A549 (cell line): ENCODE data around the gene PCDHA1. TPM values are rescaled to one million over a fixed set of nuclear protein-coding genes. Genes with fewer than 3 reads are reported as not detected.

Source experiments
- ATAC-seq, 2 experiments: fragments of 200-7000 bp in 1 of 2; fragments of >200 bp in 1 of 2; cut with Nextera tagmentation in 1 of 2; cut with Tn5 transposase in 1 of 2; 3 replicates each; pipeline versions ENCODE4 v1.8.0 to v1.9.1; 2018 to 2020; ENCODE audit warnings: mild to moderate bottlenecking in 1 of 2, moderate library complexity in 1 of 2
- CTCF ChIA-PET: fragments of 300-600 bp; sonication (Branson Sonifier 250); formaldehyde crosslinking; extraction: SDS; loops from one replicate; lab custom pipeline; 2021; ENCODE audit warnings: antibody characterized with exemption, inconsistent platforms; lab: Yijun Ruan, JAX
- POLR2A ChIA-PET: fragments of 350-600 bp; formaldehyde crosslinking; extraction: SDS; loops from one replicate; lab custom pipeline; 2021; ENCODE audit warnings: antibody characterized with exemption, inconsistent platforms; lab: Yijun Ruan, JAX
- DNase-seq, 2 experiments: peaks; one replicate each; pipeline versions ENCODE4 v3.0.0 to v3.0.0-alpha.2; 2011 to 2016; ENCODE audit warnings: low read depth in 1 of 2, low spot score in 1 of 2
- FAIRE-seq: peaks from 2 replicates; lab custom pipeline; 2011; peaks lifted over from hg19 to GRCh38; lab: Jason Lieb, UNC
- H3K27ac ChIP-seq, 2 experiments: fragments of >200 bp; sonication (Bioruptor Twin); formaldehyde crosslinking; 3 replicates each; pipeline ENCODE4 v1.5.1; 2016 to 2017
- H3K4me1 ChIP-seq: fragments of >200 bp; sonication (Bioruptor Twin); formaldehyde crosslinking; 3 replicates; pipeline ENCODE4 v1.6.1; 2016
- H3K4me2 ChIP-seq: fragments of >200 bp; sonication (Bioruptor Twin); formaldehyde crosslinking; 3 replicates; pipeline ENCODE4 v1.6.1; 2016
- H3K4me3 ChIP-seq: fragments of >200 bp; sonication (Bioruptor Twin); formaldehyde crosslinking; 3 replicates; pipeline ENCODE4 v1.5.1; 2016
- H3K9me3 ChIP-seq: fragments of >200 bp; sonication (Bioruptor Twin); formaldehyde crosslinking; 3 replicates; pipeline ENCODE4 v1.6.1; 2016
- CBX2 ChIP-seq: fragments of 200-600 bp; sonication (generic); IDR thresholded peaks from 2 replicates; pipeline ENCODE4 v1.6.1; 2016; ENCODE audit warnings: low read depth, mild to moderate bottlenecking, borderline replicate concordance
- CBX8 ChIP-seq: fragments of 200-600 bp; sonication (generic); IDR thresholded peaks from 2 replicates; pipeline ENCODE4 v1.6.1; 2016
- CHD4 ChIP-seq: fragments of 200-600 bp; sonication (generic); IDR thresholded peaks from 2 replicates; pipeline ENCODE4 v1.6.1; 2016; ENCODE audit warnings: antibody characterized with exemption, mild to moderate bottlenecking, borderline replicate concordance
- E2F6 ChIP-seq: IDR thresholded peaks from 2 replicates; pipeline ENCODE4 v1.6.1; 2012; ENCODE audit warnings: low read depth, borderline replicate concordance
- ELK1 ChIP-seq: fragments of 150-350 bp; IDR thresholded peaks from 2 replicates; pipeline ENCODE4 v1.6.1; 2014; ENCODE audit warnings: low read depth, mild to moderate bottlenecking, low read length
- EP300 ChIP-seq, 2 experiments: fragments of >200 bp; sonication (Bioruptor Twin); formaldehyde crosslinking; IDR thresholded peaks; 2 replicates in 1 of 2; 3 replicates in 1 of 2; pipeline ENCODE4 v1.6.1; 2016 to 2017
- ESRRA ChIP-seq: fragments of 150-350 bp; IDR thresholded peaks from 2 replicates; pipeline ENCODE4 v1.6.1; 2014; ENCODE audit warnings: mild to moderate bottlenecking, low read length, borderline replicate concordance
- HEYL ChIP-seq: fragments of 250-450 bp; sonication (Bioruptor Pico); IDR thresholded peaks from 2 replicates; pipeline ENCODE4 v1.8.0; 2021; ENCODE audit warnings: mild to moderate bottlenecking, moderate library complexity
- HMGXB4 ChIP-seq: fragments of 250-450 bp; sonication (Bioruptor Pico); IDR thresholded peaks from 2 replicates; pipeline ENCODE4 v1.5.0; 2021; ENCODE audit warnings: mild to moderate bottlenecking, moderate library complexity, borderline replicate concordance
- JUNB ChIP-seq: fragments of >200 bp; sonication (Bioruptor Twin); formaldehyde crosslinking; IDR thresholded peaks from 2 replicates; pipeline ENCODE4 v1.6.1; 2016
- KDM5A ChIP-seq: fragments of 200-600 bp; sonication (generic); IDR thresholded peaks from 2 replicates; pipeline ENCODE4 v1.6.1; 2016; ENCODE audit warnings: antibody characterized with exemption, mild to moderate bottlenecking
- NFE2L2 ChIP-seq: fragments of 150-350 bp; conservative IDR thresholded peaks from 2 replicates; pipeline ENCODE4 v1.6.1; 2014; ENCODE audit warnings: low read length
- NPAS2 ChIP-seq: fragments of 250-450 bp; sonication (Bioruptor Pico); IDR thresholded peaks from 2 replicates; pipeline ENCODE4 v1.8.0; 2022; ENCODE audit warnings: mild to moderate bottlenecking, moderate library complexity, borderline replicate concordance
- POLR2A ChIP-seq: IDR thresholded peaks from 2 replicates; pipeline ENCODE4 v1.6.1; 2012; ENCODE audit warnings: mild to moderate bottlenecking, low read length
- RARB ChIP-seq: fragments of 250-450 bp; sonication (Bioruptor Pico); IDR thresholded peaks from 2 replicates; pipeline ENCODE4 v1.8.0; 2021; ENCODE audit warnings: mild to moderate bottlenecking, moderate library complexity
- RCOR1 ChIP-seq: fragments of 150-350 bp; IDR thresholded peaks from 2 replicates; pipeline ENCODE4 v1.6.1; 2014; ENCODE audit warnings: antibody characterized with exemption, low read length, low read depth
- SMC3 ChIP-seq: fragments of >200 bp; sonication (Bioruptor Twin); formaldehyde crosslinking; IDR thresholded peaks from 3 replicates; pipeline ENCODE4 v1.6.1; 2018; ENCODE audit warnings: inconsistent platforms
- TFCP2L1 ChIP-seq: fragments of 250-450 bp; sonication (Bioruptor Pico); IDR thresholded peaks from 2 replicates; pipeline ENCODE4 v1.5.0; 2021; ENCODE audit warnings: mild to moderate bottlenecking
- TP53 ChIP-seq: fragments of 250-450 bp; sonication (Bioruptor Pico); IDR thresholded peaks from 2 replicates; pipeline ENCODE4 v1.5.0; 2021; ENCODE audit warnings: mild to moderate bottlenecking, moderate library complexity
- ZNF302 ChIP-seq: fragments of 250-450 bp; sonication (Bioruptor Pico); IDR thresholded peaks from 2 replicates; pipeline ENCODE4 v1.9.0; 2021; ENCODE audit warnings: inconsistent platforms, mild to moderate bottlenecking, moderate library complexity
- WGBS: methylation state at CpG from one replicate; pipeline ENCODE4 v1.1.6; 2017; ENCODE audit errors: missing lambda C conversion rate; 5-methylcytosine and 5-hydroxymethylcytosine counted together
- polyA plus RNA-seq, 4 experiments: library from polyadenylated mRNA; depleted of rRNA in 3 of 4; stranded (reverse); fragments of >200 nt; fragmentation: RNase III in 1 of 4; extraction: RNeasy Plus Mini Kit Qiagen cat#74134 plus additional on column Dnase treatment in 1 of 4; gene quantifications; 2 replicates in 3 of 4; 3 replicates in 1 of 4; pipeline ENCODE4 v1.2.3, GENCODE V29; 2011 to 2017
- TF ChIP-seq, protein P1 (sequence below): fragments of 250-450 bp; sonication (Bioruptor Pico); IDR thresholded peaks from 2 replicates; pipeline ENCODE4 v1.5.0; 2020; ENCODE audit warnings: low read depth, mild to moderate bottlenecking, moderate library complexity
- TF ChIP-seq, protein P2 (sequence below): fragments of 200-600 bp; sonication (generic); IDR thresholded peaks from 2 replicates; pipeline ENCODE4 v1.6.1; 2016; ENCODE audit warnings: antibody characterized with exemption, mild to moderate bottlenecking, moderate library complexity

Gene PCDHA1
- polyA plus RNA-seq, 2 of the 4 experiments (the other 2 are of a cell fraction) = 0.13 to 0.52 TPM

GRCh38 chr5:140916325-140916724 is 130.4 kb downstream of the PCDHA1 start:
- H3K9me3 ChIP-seq = no peaks in the 10 kb centered on the region
- ChIA-PET POLR2A (no interaction called here), CTCF (interaction anchor here (0.6 to 2.7 kb wide), 4 partner anchors 10 to 109 kb away, joined by 3 to 12 read pairs (median 3); partner anchors contain the start of genes PCDHA4 and PCDHAC1)
- WGBS = 21% methylated on average over 1 of the region's 1 CpG
- H3K4me2 ChIP-seq = no peak overlapping the region
- no peak overlapping the region for H3K27ac ChIP-seq
- no peaks in the 10 kb centered on the region for H3K4me1 ChIP-seq
- TF ChIP-seq RARB (CRISPR knock-in tag) (no peak), JUNB (no peak), CHD4 (no peak), RCOR1 (no peak), ZNF302 (CRISPR knock-in tag) (no peak), E2F6 (no peak)
- FAIRE-seq = no peak
- DNase-seq = no peak
- no peak for ATAC-seq
- no peak overlapping the region for H3K4me3 ChIP-seq

DNA sequence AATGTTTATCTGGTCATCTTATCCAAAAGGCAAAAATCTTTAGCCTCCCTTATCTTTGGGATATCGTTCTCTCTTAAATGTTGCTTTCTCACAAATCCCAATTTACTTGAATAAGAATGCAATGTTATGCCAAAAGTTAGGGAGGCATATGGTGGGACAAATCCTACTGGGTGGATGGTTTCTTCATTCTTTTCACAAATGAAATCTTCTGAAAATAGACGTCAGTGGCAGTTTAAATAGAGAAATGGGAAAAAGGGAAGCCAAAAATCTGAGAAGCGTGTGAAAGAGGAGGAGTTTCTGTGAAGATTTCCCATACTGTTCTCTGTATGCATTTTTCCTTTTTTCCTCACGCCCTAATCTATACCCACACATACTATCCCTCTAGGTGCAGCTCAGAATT is 137.7 kb downstream of the PCDHA1 start:
- Histone ChIP-seq H3K4me2 (no peak overlapping the region), H3K4me1 (0 out of 3 replicates have a peak, but pooled peaks cover 4% of the 10 kb centered on the region), H3K9me3 (no peaks in the 10 kb centered on the region), H3K4me3 (no peak overlapping the region), H3K27ac (no peak overlapping the region)
- TF ChIP-seq CBX8 (no peak), POLR2A (no peak), TFCP2L1 (CRISPR knock-in tag) (no peak), CBX2 (no peak), ELK1 (no peak), HMGXB4 (CRISPR knock-in tag) (no peak), NFE2L2 (no peak)
- POLR2A ChIA-PET = no interaction called here
- no peak for ATAC-seq
- WGBS = 22% methylated on average over 4 of the region's 4 CpGs
- FAIRE-seq = no peak
- DNase-seq = no peak
- CTCF ChIA-PET = interaction anchor here (0.6 kb wide), 1 partner anchor 48 kb away, joined by 3 read pairs; no protein-coding TSS in a partner anchor

- Histone ChIP-seq H3K4me2 (peak within 1 kb of the TSS; percentile 77), H3K9me3 (no peaks in the 10 kb centered on the region), H3K4me1 (0 out of 3 replicates have a peak, but pooled peaks cover 4% of the 10 kb centered on the region), H3K4me3 (peak within 1 kb of the TSS; percentile 53), H3K27ac (peak within 1 kb of the TSS; percentile 54 to 80)
- ChIA-PET POLR2A (interaction anchor here (0.9 to 2.1 kb wide), 5 partner anchors 45 to 115 kb away, joined by 3 to 30 read pairs (median 6); partner anchors contain the start of gene PCDHA5), CTCF (interaction anchor here (0.6 to 4.3 kb wide), 37 partner anchors 9 to 520 kb away, joined by 3 to 77 read pairs (median 6); partner anchors contain the start of genes PCDHA12, PCDHA13, PCDHA4 and PCDHA5)
- peak; percentile 84 to 85 for ATAC-seq
- FAIRE-seq = no peak
- DNase-seq = peak in 1 of 2 experiments; percentile 47
- 25% methylated on average over 21 of the region's 41 CpGs for WGBS
- TF ChIP-seq ESRRA (no peak), NPAS2 (no peak), SMC3 (no peak), KDM5A (no peak), EP300 (IDR thresholded peaks at IDR 0.05) (no peak), HMGXB4 (CRISPR knock-in tag) (no peak), TP53 (CRISPR knock-in tag) (no peak), CBX8 (no peak), POLR2A (no peak), RCOR1 (no peak), HEYL (CRISPR knock-in tag) (no peak), CHD4 (no peak)
- TF ChIP-seq, protein P1, sequence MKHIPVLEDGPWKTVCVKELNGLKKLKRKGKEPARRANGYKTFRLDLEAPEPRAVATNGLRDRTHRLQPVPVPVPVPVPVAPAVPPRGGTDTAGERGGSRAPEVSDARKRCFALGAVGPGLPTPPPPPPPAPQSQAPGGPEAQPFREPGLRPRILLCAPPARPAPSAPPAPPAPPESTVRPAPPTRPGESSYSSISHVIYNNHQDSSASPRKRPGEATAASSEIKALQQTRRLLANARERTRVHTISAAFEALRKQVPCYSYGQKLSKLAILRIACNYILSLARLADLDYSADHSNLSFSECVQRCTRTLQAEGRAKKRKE (CRISPR knock-in tag) = no peak
- TF ChIP-seq, protein P2, sequence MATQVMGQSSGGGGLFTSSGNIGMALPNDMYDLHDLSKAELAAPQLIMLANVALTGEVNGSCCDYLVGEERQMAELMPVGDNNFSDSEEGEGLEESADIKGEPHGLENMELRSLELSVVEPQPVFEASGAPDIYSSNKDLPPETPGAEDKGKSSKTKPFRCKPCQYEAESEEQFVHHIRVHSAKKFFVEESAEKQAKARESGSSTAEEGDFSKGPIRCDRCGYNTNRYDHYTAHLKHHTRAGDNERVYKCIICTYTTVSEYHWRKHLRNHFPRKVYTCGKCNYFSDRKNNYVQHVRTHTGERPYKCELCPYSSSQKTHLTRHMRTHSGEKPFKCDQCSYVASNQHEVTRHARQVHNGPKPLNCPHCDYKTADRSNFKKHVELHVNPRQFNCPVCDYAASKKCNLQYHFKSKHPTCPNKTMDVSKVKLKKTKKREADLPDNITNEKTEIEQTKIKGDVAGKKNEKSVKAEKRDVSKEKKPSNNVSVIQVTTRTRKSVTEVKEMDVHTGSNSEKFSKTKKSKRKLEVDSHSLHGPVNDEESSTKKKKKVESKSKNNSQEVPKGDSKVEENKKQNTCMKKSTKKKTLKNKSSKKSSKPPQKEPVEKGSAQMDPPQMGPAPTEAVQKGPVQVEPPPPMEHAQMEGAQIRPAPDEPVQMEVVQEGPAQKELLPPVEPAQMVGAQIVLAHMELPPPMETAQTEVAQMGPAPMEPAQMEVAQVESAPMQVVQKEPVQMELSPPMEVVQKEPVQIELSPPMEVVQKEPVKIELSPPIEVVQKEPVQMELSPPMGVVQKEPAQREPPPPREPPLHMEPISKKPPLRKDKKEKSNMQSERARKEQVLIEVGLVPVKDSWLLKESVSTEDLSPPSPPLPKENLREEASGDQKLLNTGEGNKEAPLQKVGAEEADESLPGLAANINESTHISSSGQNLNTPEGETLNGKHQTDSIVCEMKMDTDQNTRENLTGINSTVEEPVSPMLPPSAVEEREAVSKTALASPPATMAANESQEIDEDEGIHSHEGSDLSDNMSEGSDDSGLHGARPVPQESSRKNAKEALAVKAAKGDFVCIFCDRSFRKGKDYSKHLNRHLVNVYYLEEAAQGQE = no peak
These were observed 140.0 kb downstream of the PCDHA1 start, which contains the start of gene PCDHAC1 for GRCh38 chr5:140925806-140926442. Gene PCDHAC1 (plus strand): TSS chr5:140926299. CDS start chr5:140926893, 594 bp downstream.
